ENCODE measurements around the gene RHOA.
"Not testable (repeated sequence)": the region's sequence is repeated elsewhere in the genome, so short reads cannot be mapped to it uniquely, and the experiment has no call there.

RHOA gene

DNA sequence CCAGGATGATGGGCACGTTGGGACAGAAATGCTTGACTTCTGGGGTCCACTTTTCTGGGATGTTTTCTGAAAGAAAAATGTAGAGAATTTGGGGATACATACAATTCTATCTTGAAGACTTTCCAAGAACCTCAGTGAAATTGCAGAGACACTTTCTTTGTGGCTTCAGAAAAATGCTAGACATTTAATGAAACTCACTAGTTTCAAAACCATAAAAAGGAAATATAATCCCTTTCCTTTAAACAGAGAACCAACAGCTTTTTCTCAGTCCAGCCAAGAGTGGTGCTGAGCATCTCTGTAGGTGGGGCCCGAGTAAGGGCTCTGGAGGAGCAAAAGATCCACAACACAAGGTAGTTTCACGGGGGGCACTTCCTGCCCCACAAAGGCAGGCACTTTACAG is 49.2 kb downstream of the RHOA start:
- H3K4me3 ChIP-seq (ENCODE audit: low read length) = no peak overlapping the region
- TF ChIP-seq ZNF274 (IDR thresholded peaks at IDR 0.05; ENCODE audit: low read depth, low read length) = no peak

DNA sequence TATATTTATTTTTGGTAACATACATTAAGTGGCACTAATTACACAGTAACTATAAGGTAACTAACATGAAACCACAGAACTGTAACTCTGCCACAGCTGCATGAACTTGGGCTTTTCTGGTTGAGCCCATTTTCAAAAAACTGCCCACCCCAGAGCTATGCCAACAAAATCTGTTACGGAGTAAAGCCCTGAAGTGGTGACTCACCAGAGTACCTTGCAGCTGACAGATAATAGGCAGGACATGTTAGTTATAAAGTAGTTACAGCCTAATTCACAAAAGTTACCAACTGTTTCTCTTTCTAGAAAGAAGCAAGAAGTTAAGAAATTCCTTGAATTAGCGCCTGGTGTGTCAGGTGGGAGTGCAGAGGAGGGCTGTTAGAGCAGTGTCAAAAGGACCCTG is 52.2 kb downstream of the RHOA start:
- TF ChIP-seq ZNF274 (IDR thresholded peaks at IDR 0.05; ENCODE audit: low read depth, low read length) = no peak
- no peak overlapping the region for H3K4me3 ChIP-seq (ENCODE audit: low read length)

DNA sequence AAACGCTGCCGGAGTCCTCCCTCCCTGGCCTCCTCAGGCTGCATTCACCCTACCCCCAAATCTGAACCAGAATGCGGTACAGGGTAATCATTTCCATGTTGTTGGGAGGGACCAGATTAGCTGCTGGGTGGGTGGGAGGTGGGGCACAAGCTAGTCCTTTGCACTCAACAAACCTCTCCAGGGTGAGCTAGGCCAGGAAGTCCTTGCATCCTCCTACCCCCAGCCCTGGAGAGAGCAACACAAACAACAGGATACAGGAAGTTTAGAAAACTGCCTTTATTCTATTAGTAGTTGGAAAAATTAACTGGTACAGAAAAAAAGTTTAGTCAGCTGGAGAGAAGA is 52.9 kb downstream of the RHOA start:
- H3K4me3 ChIP-seq (ENCODE audit: low read length) = peak overlapping the region; percentile 56; the same call in 1 of the 2 replicates
- TF ChIP-seq ZNF274 (IDR thresholded peaks at IDR 0.05; ENCODE audit: low read depth, low read length) = no peak

DNA sequence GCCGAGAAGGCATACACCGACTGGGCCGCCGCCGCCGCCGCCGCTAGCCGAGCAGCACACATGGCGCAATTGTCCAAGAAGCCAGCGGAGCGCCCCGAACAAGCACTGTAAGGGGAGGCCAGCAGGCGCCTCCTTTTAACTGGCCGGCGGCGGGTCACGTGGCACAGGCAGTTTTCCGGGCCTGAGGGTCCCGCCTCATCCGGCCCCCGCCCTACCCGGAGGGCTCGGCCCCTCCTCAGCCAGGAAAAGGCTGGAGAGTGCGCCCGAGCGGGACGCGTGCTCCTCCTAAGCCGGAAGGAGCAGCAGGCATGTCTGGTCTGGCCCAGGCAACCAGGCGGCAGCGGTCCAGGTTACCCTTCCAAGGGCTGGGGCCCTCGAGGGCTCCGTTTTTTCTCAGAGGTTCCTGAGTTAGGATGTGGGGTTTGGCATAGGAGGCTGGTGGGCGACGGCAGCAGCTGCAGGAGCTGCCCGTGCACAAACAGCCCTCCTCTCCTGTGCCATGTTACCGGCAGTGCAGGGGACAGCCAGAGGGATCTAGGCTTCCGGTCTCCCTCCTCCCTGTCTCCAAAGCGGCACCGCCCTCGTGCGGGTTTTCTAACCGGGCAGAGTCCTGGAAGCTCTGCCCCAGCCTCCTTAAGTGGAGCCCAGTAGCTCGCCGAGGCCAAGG is 53.4 kb downstream of the RHOA start, which contains the start of gene GPX1:
Gene GPX1, minus strand, starts transcription at position 137 of the 667 bp plus-strand sequence. Its CDS starts 75 bp downstream, at position 62.
- H3K4me3 ChIP-seq (ENCODE audit: low read length) = peak within 1 kb of the TSS; percentile 89
- no peak for TF ChIP-seq ZNF274 (IDR thresholded peaks at IDR 0.05; ENCODE audit: low read depth, low read length)

DNA sequence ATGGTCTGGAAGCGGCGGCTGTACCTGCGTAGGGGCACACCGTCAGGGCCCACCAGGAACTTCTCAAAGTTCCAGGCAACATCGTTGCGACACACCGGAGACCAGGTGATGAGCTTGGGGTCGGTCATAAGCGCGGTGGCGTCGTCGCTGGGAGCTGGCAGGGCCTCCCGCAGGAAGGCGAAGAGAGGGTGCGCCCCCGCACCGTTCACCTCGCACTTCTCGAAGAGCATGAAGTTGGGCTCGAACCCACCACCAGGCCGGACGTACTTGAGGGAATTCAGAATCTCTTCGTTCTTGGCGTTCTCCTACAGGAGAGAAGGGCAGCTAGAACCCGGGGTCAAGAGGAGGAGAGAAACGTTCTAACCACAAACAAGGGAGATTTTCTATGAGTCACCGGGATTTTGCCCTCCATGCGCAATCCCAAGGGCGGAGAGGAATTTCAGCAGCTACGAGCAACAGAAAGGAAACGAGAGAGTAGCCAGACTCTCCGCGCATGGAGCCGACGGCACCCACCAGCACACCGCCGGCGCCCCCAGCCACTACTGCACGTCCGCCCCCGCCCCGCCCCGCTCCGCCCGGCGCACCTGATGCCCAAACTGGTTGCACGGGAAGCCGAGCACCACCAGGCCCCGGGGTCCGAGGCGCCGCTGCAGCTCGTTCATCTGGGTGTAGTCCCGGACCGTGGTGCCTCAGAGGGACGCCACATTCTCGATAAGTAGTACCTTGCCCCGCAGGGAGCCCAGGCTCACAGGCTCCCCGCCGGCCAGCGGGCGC is 54.1 kb downstream of the RHOA start:
- H3K4me3 ChIP-seq (ENCODE audit: low read length) = peak overlapping the region; percentile 89

DNA sequence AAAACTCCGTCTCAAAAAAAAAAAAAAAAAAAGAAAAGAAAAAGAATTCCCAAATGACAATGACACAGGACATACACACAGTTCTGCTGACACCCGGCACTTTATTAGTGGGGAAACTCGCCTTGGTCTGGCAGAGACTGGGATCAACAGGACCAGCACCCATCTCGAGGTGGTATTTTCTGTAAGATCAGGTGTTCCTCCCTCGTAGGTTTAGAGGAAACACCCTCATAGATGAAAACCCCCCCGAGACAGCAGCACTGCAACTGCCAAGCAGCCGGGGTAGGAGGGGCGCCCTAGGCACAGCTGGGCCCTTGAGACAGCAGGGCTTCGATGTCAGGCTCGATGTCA is 54.7 kb downstream of the RHOA start:
- peak overlapping the region; percentile 89 for H3K4me3 ChIP-seq (ENCODE audit: low read length)

DNA sequence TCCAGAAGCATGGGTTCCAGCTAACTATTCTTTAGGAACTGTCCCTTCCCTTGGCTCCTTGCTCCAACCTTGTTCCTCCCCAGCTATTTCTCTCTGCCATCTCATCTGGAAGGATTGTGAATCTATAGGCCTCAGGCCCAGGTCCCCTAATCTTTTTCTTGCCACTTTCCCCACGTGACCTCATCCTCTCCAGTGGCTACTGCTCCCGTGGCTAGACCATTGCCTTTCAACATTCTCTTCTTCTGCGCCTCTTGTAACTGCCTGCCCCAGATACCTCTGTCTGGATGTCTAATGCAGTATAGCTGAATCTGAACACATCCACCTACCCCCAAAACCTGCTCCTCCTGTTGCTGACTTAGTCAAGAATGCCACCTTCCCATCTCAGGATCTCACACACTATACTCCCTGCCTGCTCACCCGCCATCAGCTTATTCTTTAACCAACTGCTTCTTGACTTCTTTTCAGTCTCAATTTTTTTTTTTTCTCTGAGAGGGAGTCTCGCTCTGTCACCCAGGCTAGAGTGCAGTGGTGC is 58.8 kb downstream of the RHOA start:
- no peak for TF ChIP-seq ZNF274 (IDR thresholded peaks at IDR 0.05; ENCODE audit: low read depth, low read length)
- no peak overlapping the region for H3K4me3 ChIP-seq (ENCODE audit: low read length)

DNA sequence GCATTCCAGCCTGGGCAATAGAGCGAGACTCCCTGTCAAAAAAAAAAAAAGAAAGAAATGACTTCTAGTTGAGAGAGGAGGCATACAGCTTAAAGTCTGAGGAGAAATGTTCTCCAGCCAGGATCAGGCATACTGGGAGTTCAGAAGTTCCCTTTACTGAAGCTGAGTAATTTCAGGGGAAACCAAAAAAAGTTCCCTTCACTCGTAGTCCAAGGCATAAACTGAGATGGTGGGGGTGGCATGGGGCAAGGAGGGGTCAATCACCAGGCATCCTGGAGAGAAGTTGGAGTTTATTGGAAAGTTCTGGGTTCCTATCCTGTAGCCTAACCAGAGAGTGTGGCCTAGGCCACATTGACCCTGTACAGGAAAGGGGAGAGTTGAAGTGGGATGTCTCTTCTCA is 59.5 kb downstream of the RHOA start:
- TF ChIP-seq ZNF274 (IDR thresholded peaks at IDR 0.05; ENCODE audit: low read depth, low read length) = no peak

DNA sequence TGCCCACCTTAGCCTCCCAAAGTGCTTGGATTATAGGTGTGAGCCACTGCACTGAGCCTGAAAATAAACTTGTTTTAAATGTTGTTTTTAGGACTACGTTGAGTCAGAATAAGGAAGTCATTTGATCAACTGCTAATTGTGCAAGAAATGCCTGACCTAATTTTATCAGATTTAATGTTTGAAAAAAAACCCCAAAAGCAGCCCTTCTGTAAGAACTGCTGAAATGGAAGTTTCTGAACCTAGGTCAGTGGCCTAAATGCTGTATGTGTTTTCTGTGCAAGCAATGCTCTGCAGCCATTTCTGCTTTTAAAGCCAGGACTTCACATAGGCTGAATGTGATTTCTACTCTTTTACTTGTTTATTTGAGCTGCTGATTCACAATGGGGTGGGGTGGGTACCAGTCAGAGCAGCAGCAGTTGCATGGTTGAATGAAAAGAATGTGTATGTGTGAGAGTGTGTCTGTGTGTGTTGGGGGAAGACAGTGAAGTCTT is 60.2 kb downstream of the RHOA start:
- H3K4me3 ChIP-seq (ENCODE audit: low read length) = no peak overlapping the region
- TF ChIP-seq ZNF274 (IDR thresholded peaks at IDR 0.05; ENCODE audit: low read depth, low read length) = no peak

More for the DNA sequence above, 59.5 kb downstream of the RHOA start:
- no peak overlapping the region for H3K4me3 ChIP-seq (ENCODE audit: low read length)

DNA sequence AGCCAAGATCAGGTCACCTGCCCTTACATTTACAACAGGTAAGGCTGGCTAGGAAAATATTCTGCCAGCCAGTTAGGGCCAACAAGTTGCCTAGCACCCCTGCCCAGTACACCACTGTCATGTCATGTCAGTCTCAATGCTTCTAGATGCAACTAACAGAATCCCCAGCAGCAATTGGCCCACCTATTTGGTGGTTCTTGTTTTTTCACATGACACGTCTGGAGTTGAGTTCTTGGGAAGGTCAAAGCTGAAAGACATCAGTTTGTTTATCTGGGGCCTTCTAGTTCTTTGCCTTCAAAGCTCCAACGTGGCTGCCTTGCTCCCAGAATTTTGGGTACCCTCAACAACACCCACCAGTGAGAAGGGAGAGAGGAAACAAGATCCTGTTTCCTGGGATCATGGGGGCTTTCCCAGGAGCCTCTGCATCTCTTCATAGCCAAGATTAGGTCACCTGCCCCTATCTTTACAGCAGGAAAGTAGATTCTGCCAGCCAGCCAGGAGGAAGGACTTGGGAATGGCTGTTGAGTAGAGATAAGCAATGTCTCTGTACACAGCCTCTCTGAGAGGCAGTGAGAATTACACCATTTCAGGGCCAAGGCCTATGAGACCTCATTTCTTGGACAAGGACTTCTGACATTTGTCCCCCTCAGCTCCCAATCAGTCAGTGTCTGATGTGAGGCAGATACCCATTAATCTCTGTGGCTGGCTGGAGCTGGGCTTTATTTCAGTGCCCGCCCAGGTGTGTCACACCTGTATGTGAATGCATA is 62.2 kb downstream of the RHOA start:
- no peak overlapping the region for H3K4me3 ChIP-seq (ENCODE audit: low read length)
- TF ChIP-seq ZNF274 (IDR thresholded peaks at IDR 0.05; ENCODE audit: low read depth, low read length) = no peak

DNA sequence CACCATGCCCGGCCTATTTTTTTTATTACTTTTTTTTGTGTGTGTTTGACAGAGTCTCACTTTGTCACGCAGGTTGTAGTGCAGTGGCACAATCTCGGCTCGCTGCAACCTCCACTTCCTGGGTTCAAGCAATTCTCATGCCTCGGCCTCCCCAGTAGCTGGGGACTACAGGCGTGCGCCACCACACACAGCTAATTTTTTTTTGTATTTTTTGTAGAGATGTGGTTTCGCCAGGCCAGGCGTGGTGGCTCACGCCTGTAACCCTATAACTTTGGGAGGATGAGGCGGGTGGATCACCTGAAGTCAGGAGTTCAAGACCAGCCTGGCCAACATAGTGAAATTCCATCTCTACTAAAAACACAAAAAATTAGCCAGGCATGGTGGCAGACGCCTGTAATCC is 63.4 kb downstream of the RHOA start:
- not testable (repeated sequence) for H3K4me3 ChIP-seq (ENCODE audit: low read length)

DNA sequence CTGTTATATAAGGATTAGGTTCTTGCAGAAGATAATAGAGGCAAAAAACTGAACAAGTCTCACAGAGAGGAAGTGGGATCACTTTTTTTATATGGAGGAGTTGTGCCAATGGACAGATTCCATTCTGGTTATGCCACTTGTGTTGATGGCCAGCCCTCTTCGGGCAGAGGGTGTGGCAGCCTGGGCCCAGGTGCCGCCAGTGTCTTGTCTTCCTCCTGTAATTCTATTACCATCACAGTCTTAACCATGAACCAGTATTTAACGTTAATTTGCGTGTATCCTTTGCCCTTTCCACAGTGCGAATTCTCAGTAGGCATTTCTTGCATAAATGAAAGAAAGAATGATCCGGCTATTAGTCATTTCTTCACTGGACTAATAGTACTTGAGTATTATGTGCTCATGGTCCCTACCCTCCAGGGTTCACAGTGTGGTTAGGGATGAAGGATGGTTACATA is 65.0 kb downstream of the RHOA start:
- TF ChIP-seq ZNF274 (IDR thresholded peaks at IDR 0.05; ENCODE audit: low read depth, low read length) = no peak
- no peak overlapping the region for H3K4me3 ChIP-seq (ENCODE audit: low read length)

DNA sequence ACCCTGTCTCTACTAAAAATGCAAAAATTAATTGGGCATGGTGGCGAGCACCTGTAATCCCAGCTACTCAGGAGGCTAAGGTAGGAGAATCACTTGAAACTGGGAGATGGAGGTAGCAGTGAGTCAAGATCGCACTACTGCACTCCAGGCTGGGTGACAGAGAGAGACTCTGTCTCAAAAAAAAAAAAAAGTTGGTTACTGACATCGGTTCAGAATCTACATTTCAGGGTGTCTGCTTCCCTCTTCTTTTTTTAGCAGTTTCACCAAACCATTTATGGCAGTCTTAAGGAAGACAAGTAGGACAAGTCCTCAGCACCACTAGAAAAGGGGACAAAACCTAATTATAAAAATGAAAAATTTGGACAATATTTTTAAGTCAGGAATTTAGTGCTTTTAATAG is 68.6 kb downstream of the RHOA start:
- no peak overlapping the region for H3K4me3 ChIP-seq (ENCODE audit: low read length)
- TF ChIP-seq ZNF274 (IDR thresholded peaks at IDR 0.05; ENCODE audit: low read depth, low read length) = no peak

DNA sequence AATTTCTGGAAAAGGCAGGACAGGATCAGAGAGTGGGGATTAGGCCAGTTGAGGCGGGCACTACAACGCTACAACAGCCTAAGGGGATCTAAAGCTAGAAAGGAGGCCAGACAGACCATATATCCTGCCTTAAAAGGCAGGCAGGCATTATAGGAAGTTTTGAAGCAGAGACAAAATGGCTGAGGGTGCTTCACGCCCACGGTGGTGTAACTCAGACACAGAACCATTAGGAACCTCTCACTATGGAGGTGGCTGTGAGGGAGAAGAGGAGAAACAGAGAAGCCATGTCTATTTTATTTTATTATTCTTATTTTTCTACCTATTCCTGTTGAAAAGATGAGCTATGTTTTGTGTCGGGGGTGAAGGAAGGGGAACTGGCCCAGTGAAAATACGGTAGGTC is 69.8 kb downstream of the RHOA start:
- no peak overlapping the region for H3K4me3 ChIP-seq (ENCODE audit: low read length)
- TF ChIP-seq ZNF274 (IDR thresholded peaks at IDR 0.05; ENCODE audit: low read depth, low read length) = no peak
